ENCODE measurements around the gene PHC1.

Gene PHC1

DNA sequence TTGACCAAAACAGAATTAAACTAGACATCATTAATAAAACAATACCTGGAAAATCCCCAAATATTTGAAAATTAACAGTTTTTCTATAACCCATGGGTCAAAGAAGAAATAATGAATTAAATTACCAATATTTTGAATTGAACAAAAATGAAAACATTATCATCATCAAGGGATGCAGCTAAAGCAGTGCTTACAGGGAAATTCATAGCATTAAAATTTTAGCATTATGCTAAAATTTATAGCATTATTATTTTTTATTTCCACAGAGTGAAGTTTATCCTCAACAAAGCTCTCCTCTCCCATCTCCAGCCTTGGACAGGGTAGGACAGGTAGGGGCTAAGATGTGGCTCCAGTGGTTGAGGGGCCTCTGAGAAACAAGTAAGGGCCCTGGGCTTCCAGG, 54.5 kb downstream of the PHC1 start:
- no peak for DNase-seq (ENCODE audit: extremely low spot score)

DNA sequence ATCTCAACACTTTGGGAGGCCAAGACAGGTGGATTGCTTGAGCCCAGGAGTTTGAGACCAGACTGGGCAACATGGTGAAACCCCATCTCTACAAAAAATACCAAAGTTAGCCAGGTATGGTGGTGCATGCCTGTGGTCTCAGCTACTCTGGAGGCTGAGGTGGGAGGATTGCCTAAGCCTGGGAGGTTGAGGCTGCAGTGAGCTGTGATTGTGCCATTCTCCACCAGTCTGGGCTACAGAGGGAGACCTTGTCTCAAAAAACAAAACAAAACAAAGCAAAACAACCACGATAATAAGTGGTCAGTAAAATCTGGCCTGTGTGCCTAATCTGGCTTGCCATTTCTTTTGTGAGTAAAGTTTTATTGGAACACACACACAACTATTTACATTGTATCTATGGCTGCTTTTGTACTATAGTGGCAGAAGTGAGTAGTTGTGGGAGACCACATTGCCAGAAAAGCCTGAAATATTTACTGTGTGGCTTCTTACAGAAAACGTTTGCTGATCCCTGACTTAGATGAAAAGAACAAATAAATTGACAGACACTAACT, 55.6 kb downstream of the PHC1 start:
- POLR2A ChIA-PET = no interaction called here
- DNase-seq (ENCODE audit: extremely low spot score) = no peak
- CTCF ChIA-PET = interaction anchor here (1.6 to 2.3 kb wide), 2 partner anchors 11 to 20 kb away, joined by 3 to 5 read pairs; partner anchors contain the start of gene M6PR
- TF ChIP-seq, protein P1, sequence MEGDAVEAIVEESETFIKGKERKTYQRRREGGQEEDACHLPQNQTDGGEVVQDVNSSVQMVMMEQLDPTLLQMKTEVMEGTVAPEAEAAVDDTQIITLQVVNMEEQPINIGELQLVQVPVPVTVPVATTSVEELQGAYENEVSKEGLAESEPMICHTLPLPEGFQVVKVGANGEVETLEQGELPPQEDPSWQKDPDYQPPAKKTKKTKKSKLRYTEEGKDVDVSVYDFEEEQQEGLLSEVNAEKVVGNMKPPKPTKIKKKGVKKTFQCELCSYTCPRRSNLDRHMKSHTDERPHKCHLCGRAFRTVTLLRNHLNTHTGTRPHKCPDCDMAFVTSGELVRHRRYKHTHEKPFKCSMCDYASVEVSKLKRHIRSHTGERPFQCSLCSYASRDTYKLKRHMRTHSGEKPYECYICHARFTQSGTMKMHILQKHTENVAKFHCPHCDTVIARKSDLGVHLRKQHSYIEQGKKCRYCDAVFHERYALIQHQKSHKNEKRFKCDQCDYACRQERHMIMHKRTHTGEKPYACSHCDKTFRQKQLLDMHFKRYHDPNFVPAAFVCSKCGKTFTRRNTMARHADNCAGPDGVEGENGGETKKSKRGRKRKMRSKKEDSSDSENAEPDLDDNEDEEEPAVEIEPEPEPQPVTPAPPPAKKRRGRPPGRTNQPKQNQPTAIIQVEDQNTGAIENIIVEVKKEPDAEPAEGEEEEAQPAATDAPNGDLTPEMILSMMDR (IDR thresholded peaks at IDR 0.05; ENCODE audit: control extremely low read depth, extremely low read depth, low read depth, missing control alignments) = no peak

More for the DNA sequence above, 54.5 kb downstream of the PHC1 start:
- TF ChIP-seq, protein P1 (IDR thresholded peaks at IDR 0.05; ENCODE audit: control extremely low read depth, extremely low read depth, low read depth, missing control alignments) = no peak
- CTCF ChIA-PET = interaction anchor here (1.6 to 2.3 kb wide), 2 partner anchors 12 to 19 kb away, joined by 3 to 5 read pairs; partner anchors contain the start of gene M6PR
- POLR2A ChIA-PET = no interaction called here

DNA sequence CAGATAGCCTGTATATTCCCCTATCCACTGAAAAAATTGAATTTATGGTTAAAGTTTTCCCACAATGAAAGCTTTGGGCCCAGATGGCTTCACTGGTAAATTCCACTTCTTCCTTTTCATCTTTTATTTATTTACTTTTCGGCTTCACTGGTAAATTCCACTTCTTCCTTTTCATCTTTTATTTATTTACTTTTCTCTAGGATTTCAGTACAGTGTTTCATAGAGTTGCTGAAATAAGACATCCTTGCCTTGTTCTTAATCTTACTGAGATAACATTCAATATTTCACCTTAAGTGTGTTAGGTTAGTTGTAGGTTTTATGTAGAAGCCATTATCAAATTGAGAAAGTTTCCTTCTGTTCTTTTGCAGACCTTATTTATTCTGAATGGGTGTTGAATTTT, 56.1 kb downstream of the PHC1 start:
- POLR2A ChIA-PET = no interaction called here
- TF ChIP-seq, protein P1 (IDR thresholded peaks at IDR 0.05; ENCODE audit: control extremely low read depth, extremely low read depth, low read depth, missing control alignments) = no peak
- CTCF ChIA-PET = interaction anchor here (2.3 kb wide), 1 partner anchor 21 kb away, joined by 5 read pairs; the partner anchor contains the start of gene M6PR
- DNase-seq (ENCODE audit: extremely low spot score) = no peak

DNA sequence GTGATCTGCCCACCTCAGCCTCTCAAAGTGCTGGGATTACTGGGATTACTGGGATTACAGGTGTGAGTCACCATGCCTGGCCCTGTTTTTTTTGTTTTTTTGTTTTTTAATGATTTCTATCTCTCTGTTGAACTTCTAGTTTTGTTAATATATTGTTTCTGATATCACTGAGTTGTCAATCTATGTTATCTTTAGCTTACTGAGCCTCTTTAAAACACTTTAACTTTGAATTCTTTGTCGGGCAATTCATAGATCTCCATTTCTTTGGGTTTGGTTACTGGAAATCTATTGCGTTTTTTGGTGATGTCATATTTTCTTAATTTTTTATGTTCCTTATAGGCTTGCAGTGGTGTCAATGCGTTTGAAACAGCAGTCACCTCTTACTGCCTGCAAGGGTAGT, 65.8 kb downstream of the PHC1 start:
- DNase-seq (ENCODE audit: extremely low spot score) = no peak
- CTCF ChIA-PET = interaction anchor here (1.0 to 1.3 kb wide), 2 partner anchors 11 to 59 kb away, joined by 3 read pairs; no protein-coding TSS in a partner anchor
- POLR2A ChIA-PET = no interaction called here
- TF ChIP-seq, protein P1 (IDR thresholded peaks at IDR 0.05; ENCODE audit: control extremely low read depth, extremely low read depth, low read depth, missing control alignments) = no peak

DNA sequence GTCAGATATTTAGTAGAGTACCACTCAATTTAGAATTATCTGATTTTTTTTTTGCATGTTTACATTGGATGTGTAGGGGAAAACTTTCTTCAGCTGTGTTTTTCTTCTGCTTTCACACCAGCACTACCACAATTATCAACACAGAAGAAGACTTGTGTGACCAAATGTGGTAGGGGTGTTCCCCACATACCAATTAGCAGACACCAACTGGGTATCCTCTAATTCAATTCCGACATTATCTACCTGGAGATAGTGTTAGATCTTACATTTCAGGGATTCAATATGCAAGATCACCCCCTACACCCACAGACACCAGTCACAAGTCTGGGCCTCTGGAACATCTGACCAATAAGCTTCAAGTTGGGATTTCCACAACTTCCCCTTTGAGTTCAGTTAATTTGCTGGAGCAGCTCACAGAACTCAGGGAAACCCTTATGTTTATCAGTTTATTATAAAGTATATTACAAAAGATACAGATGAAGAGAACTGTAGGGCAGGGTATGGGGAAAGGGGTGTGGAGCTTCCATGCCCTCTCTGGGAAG, 71.0 kb downstream of the PHC1 start:
- TF ChIP-seq, protein P1 (IDR thresholded peaks at IDR 0.05; ENCODE audit: control extremely low read depth, extremely low read depth, low read depth, missing control alignments) = no peak
- CTCF ChIA-PET = interaction anchor here (1.1 kb wide), 1 partner anchor 25 kb away, joined by 4 read pairs; no protein-coding TSS in a partner anchor
- no peak for DNase-seq (ENCODE audit: extremely low spot score)
- POLR2A ChIA-PET = no interaction called here

DNA sequence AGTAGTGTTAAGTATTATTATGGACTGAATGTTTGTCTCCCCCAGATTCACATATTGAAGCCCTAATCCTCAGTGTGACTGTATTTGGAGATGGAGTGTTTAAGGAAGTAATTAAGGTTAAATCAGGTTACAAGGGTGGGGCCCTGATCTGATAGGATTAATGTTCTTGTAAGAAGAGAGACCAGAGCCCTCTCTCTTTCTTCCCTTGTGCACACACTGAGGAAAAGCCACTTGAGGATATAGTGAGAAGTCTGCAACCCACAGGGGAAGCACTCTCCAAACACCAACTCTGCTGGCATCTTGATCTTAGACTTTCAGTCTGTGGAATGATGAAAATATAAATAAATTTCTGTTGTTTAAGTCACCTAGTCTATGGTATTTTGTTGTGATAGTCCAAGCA, 72.9 kb downstream of the PHC1 start:
- ChIA-PET CTCF (no interaction called here), POLR2A (no interaction called here)
- TF ChIP-seq, protein P1 (IDR thresholded peaks at IDR 0.05; ENCODE audit: control extremely low read depth, extremely low read depth, low read depth, missing control alignments) = no peak
- DNase-seq (ENCODE audit: extremely low spot score) = no peak
